ENCODE results near the gene ZBTB24. TPM values are rescaled to one million over a fixed set of nuclear protein-coding genes. Genes with fewer than 3 reads are reported as not detected.

Gene ZBTB24
- total RNA-seq, 1 donor from 2014 or later = 6.4 TPM

DNA sequence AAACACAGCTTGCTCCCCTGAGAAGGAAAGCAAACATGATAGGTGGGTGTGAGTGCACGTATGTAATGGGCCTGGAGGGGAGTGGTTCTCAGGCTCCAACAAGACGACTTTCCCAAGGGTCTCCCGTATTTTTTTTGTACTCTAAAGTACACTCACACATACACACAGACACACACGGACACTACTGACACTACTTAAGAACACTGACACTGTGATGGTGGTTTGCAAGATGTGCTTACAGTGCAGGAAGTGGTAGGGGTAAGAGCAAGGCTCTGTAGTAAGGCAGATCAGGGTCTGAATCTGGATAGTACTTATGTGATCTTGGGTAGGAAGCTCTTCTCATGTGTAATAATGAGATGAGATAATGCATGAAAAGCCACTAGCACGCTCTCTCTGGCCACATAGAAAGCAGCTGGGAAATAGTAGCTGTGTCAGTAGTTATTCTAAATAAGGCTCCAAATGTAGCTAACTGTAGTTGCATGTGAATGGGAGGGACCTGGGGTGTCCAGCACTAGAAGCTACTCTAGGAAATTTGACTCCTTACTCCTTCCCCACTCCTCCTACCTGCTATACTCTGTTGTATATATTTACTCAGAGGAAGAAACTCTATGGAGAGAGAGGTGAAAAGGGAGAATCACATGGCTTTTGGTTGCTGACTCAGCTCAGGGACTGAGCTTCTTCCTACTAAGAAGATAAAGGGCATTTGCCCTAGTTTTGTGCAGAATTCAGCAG, 8.4 kb upstream of the ZBTB24 start:
- no peak for DNase-seq
- H3K27me3 Mint-ChIP-seq (ENCODE audit: unreplicated experiment) = no peaks in the 10 kb centered on the region
- no peaks in the 10 kb centered on the region for H3K36me3 Mint-ChIP-seq (ENCODE audit: unreplicated experiment)
- TF ChIP-seq, protein P1, sequence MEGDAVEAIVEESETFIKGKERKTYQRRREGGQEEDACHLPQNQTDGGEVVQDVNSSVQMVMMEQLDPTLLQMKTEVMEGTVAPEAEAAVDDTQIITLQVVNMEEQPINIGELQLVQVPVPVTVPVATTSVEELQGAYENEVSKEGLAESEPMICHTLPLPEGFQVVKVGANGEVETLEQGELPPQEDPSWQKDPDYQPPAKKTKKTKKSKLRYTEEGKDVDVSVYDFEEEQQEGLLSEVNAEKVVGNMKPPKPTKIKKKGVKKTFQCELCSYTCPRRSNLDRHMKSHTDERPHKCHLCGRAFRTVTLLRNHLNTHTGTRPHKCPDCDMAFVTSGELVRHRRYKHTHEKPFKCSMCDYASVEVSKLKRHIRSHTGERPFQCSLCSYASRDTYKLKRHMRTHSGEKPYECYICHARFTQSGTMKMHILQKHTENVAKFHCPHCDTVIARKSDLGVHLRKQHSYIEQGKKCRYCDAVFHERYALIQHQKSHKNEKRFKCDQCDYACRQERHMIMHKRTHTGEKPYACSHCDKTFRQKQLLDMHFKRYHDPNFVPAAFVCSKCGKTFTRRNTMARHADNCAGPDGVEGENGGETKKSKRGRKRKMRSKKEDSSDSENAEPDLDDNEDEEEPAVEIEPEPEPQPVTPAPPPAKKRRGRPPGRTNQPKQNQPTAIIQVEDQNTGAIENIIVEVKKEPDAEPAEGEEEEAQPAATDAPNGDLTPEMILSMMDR (IDR thresholded peaks at IDR 0.05; ENCODE audit: partially characterized antibody, unreplicated experiment) = no peak
- no peak overlapping the region for H3K4me3 Mint-ChIP-seq (ENCODE audit: unreplicated experiment)
- no peak overlapping the region for H3K27ac Mint-ChIP-seq (ENCODE audit: unreplicated experiment)
- H3K4me1 Mint-ChIP-seq (ENCODE audit: low read depth, unreplicated experiment) = peaks cover 10% of the 10 kb centered on the region
- no peaks in the 10 kb centered on the region for H3K9me3 Mint-ChIP-seq (ENCODE audit: unreplicated experiment)

DNA sequence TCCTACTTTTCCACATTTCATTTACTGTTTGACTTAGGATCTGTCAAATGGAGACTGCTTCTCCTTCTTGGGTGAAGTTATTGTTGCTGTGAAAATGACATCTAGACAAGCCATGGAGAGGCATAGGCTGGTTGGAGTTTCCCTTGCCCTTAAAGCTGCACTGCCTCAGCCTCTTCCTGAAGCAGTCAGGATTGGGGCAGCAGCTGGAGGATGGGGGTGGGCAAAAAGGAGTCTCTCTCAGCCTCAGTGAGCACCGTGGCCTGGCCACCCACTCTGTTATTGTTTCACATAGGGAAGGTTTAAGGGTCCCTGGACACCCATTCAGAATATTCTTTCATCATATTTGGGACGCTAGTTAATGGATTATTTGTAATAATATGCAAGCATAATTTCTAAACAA, 7.7 kb upstream of the ZBTB24 start:
- no peaks in the 10 kb centered on the region for H3K36me3 Mint-ChIP-seq (ENCODE audit: unreplicated experiment)
- peaks cover 10% of the 10 kb centered on the region for H3K4me1 Mint-ChIP-seq (ENCODE audit: low read depth, unreplicated experiment)
- DNase-seq = no peak
- no peak overlapping the region for H3K27ac Mint-ChIP-seq (ENCODE audit: unreplicated experiment)
- no peaks in the 10 kb centered on the region for H3K9me3 Mint-ChIP-seq (ENCODE audit: unreplicated experiment)
- H3K27me3 Mint-ChIP-seq (ENCODE audit: unreplicated experiment) = no peaks in the 10 kb centered on the region
- TF ChIP-seq, protein P1 (IDR thresholded peaks at IDR 0.05; ENCODE audit: partially characterized antibody, unreplicated experiment) = no peak
- no peak overlapping the region for H3K4me3 Mint-ChIP-seq (ENCODE audit: unreplicated experiment)

DNA sequence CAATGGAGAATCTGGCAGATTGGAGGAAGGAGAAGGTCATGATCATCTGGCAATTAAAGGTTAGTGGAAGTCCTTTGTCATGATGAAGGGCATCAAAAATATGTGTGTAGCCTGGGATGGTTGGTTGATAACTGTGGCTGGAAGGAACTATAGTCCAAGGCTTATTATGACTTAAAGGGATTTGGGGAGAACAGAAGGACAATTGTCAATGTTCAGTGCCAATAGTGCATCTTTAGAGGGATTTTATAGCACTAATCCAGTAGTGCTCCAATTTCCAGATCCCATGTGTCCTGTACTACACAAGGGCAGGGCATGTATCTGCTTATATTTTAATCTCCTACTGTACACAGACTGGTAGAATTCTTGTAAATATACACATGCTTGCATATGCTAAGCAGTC, 5.0 kb upstream of the ZBTB24 start:
- DNase-seq = no peak
- TF ChIP-seq, protein P1 (IDR thresholded peaks at IDR 0.05; ENCODE audit: partially characterized antibody, unreplicated experiment) = no peak
- H3K27me3 Mint-ChIP-seq (ENCODE audit: unreplicated experiment) = peaks cover 4% of the 10 kb centered on the region
- peaks cover 3% of the 10 kb centered on the region for H3K9me3 Mint-ChIP-seq (ENCODE audit: unreplicated experiment)
- H3K27ac Mint-ChIP-seq (ENCODE audit: unreplicated experiment) = no peak overlapping the region
- H3K4me1 Mint-ChIP-seq (ENCODE audit: low read depth, unreplicated experiment) = peaks cover 10% of the 10 kb centered on the region
- no peaks in the 10 kb centered on the region for H3K36me3 Mint-ChIP-seq (ENCODE audit: unreplicated experiment)
- H3K4me3 Mint-ChIP-seq (ENCODE audit: unreplicated experiment) = no peak overlapping the region

DNA sequence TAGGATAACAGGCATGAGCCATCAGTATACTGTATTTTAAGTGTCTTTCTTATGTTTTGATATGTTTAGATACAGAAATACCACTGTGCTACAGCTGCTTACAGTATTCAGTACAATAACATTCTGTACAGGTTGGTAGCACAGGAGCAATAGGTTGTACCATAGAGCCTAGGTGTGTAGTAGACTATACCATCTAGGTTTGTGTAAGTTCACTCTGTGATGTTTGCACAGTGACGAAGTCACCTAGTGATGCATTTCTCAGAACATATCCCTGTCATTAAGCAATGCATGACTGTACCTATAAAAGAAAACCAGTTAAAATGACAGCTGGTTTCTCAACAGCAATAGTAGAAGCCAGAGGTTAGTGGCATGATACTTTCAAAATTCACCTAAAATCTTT, 3.0 kb upstream of the ZBTB24 start:
- peaks cover 5% of the 10 kb centered on the region for H3K4me1 Mint-ChIP-seq (ENCODE audit: low read depth, unreplicated experiment)
- H3K27ac Mint-ChIP-seq (ENCODE audit: unreplicated experiment) = no peak overlapping the region
- DNase-seq = no peak
- no peak overlapping the region for H3K4me3 Mint-ChIP-seq (ENCODE audit: unreplicated experiment)
- TF ChIP-seq, protein P1 (IDR thresholded peaks at IDR 0.05; ENCODE audit: partially characterized antibody, unreplicated experiment) = no peak
- H3K36me3 Mint-ChIP-seq (ENCODE audit: unreplicated experiment) = no peaks in the 10 kb centered on the region
- peaks cover 6% of the 10 kb centered on the region for H3K27me3 Mint-ChIP-seq (ENCODE audit: unreplicated experiment)
- H3K9me3 Mint-ChIP-seq (ENCODE audit: unreplicated experiment) = peaks cover 3% of the 10 kb centered on the region

DNA sequence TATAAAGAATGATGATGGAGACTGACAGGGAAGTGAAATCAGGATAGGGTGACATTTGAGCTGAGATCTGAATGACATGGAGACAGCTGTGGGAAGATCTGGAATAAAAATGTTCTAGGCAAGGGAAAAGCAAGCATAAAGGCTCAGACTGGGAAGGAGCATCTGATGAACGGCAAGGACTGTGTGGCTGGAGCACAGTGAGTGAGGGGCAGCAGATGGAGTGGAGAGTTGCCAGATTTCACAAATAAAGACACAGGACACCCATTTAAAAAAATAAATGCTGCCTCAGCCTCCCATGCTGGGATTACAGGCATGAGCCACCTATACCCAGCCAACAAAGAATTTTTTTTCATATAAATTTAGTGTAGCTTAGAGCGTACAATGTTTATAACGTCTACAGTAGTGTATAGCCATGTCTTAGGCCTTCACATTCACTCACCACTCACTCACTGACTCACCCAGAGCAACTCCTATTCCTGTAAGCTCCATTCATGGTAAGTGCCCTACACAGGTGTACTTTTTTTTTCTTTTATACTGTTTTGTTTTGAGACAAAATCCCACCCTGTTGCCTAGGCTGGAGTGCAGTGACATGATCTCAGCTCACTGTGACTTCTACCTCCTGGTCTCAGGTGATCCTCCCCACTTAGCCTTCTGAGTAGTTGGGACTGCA, 2.4 kb upstream of the ZBTB24 start:
- no peaks in the 10 kb centered on the region for H3K4me1 Mint-ChIP-seq (ENCODE audit: low read depth, unreplicated experiment)
- peaks cover 3% of the 10 kb centered on the region for H3K9me3 Mint-ChIP-seq (ENCODE audit: unreplicated experiment)
- no peak for DNase-seq
- peaks cover 6% of the 10 kb centered on the region for H3K27me3 Mint-ChIP-seq (ENCODE audit: unreplicated experiment)
- H3K4me3 Mint-ChIP-seq (ENCODE audit: unreplicated experiment) = no peak overlapping the region
- H3K36me3 Mint-ChIP-seq (ENCODE audit: unreplicated experiment) = no peaks in the 10 kb centered on the region
- no peak overlapping the region for H3K27ac Mint-ChIP-seq (ENCODE audit: unreplicated experiment)
- TF ChIP-seq, protein P1 (IDR thresholded peaks at IDR 0.05; ENCODE audit: partially characterized antibody, unreplicated experiment) = no peak
